Measurements from ENCODE around the gene WT1.

WT1 gene

GRCh38 chr11:32437495-32438345, 2.4 kb upstream of the WT1 start:
- DNase-seq = no peak

- no peak for DNase-seq
Observed at GRCh38 chr11:32436751-32437494, 1.6 kb upstream of the WT1 start.

DNA sequence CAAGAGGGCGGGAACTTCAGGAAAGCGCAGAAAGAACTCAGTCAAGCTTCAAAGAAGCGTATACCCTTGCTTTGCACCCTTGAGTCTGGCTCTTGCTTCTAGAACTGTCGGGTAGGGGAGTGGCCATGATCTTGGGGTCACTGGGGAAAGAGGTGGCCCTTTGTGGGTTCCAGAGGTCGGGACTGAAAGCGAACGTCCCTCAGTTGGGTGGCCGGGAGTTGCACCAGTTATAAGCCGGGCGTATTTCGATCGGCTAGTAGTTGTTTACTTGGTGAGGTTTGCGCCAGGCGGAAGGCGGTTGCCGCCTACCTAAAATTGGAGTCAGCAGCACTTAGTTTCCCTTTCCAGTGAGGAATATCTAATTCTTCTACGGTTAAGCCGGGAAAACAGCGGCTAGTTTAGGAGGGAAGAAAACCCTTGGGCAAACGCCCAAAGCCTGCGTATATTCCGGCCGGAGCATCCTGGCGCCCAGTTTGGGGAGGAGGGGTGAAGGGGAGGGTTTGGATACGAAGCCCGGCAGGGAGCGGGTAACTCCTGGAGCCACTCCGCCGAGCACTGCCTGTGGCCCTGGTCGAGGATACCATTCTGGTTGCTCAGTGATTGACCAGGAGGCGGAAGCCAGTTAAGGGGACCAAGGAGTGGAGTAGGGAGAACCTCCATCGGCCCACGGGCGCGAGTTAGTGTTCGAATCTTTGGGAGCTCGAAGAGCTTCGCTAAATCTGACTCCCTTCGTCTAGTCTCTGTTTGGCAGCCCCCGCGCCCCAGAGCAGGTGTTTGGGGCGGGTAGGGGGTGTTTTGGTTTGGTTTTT, 807 bp upstream of the WT1 start:
- DNase-seq = no peak

- DNase-seq = no peak
Observed at GRCh38 chr11:32435152-32435480, 223 bp downstream of the WT1 start.

DNA sequence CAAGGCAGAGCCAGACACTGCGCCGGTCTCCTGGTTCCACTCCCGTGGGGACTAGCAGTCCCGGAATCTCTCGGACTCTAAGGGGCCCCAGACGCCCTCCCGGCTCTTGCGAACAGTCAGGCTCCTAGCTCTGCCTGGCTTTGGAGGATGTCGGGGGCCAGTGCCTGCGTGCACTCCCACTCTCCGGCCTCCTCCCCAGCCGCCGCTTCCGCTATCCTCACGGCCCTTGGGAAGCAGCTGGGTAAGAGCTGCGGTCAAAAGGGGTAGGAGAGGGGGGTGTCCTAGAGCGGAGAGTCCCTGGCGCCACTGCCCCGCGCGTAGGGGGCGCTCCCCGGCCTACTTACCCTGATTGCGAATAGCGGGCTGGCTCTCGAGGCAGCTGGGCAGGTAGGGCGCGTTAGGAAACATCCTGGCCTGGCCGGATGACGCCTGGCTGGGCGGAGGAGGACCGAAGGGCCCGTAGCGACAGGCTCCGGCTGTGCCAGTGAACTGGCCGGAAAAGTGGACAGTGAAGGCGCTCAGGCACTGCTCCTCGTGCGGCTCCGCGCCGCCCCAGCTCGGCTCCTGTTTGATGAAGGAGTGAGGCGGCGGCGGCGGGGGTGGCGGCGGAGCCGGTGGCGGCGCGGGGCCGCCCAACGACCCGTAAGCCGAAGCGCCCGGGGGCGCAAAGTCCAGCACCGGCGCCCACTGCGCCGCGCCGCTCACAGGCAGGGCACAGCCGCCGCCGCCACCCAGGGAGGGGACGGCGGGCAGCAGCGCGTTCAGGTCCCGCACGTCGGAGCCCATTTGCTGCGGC, 785 bp downstream of the WT1 start:
- no peak for DNase-seq

DNA sequence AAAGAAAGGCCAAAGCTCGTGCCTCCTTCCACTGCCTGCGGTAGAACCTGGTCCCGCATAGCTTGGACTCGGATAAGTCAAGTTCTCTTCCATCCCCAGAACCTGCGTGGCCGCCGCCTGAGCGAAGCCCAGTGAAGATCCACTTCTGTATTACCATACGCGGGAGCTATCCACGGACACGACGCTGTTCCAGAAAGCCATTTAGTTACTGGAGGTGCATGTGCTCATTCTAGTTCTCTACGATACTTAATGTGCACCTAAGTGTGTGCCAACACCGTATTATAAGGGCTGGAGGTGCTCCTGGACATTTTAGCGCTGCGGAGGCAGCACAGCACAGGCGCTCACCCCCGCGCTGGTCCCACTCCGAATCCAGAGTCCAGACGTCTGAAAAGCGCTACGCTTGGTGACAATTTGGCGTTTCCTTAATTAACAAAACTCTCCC, 1.4 kb downstream of the WT1 start:
- no peak for DNase-seq

- no peak for DNase-seq
Observed at GRCh38 chr11:32433101-32433913, 2.0 kb downstream of the WT1 start.

DNA sequence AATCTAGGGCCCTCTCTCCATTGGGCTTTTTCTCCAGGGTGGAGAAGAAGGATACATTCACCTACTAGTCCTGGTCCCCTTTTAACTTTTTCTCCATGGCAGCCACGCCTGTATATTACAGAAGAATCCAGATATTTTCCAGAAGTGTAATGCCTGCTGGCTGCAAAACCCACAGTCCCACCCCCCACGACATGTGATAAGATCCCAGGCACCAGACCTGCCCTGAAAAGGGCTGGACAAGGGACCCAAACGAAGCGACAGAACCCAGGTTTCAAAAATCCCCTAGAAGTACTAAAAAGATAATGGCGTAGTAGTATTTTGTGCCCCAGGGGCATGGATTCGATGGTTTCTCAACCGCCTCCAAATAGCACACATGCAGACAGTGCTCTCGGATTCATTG, 2.8 kb downstream of the WT1 start:
- no peak for DNase-seq

- no peak for DNase-seq
Observed at GRCh38 chr11:32430568-32431381, 4.6 kb downstream of the WT1 start.

GRCh38 chr11:32429477-32429876, 5.9 kb downstream of the WT1 start:
- no peak for DNase-seq

- DNase-seq = no peak
Observed at GRCh38 chr11:32428665-32429303, 6.6 kb downstream of the WT1 start.

DNA sequence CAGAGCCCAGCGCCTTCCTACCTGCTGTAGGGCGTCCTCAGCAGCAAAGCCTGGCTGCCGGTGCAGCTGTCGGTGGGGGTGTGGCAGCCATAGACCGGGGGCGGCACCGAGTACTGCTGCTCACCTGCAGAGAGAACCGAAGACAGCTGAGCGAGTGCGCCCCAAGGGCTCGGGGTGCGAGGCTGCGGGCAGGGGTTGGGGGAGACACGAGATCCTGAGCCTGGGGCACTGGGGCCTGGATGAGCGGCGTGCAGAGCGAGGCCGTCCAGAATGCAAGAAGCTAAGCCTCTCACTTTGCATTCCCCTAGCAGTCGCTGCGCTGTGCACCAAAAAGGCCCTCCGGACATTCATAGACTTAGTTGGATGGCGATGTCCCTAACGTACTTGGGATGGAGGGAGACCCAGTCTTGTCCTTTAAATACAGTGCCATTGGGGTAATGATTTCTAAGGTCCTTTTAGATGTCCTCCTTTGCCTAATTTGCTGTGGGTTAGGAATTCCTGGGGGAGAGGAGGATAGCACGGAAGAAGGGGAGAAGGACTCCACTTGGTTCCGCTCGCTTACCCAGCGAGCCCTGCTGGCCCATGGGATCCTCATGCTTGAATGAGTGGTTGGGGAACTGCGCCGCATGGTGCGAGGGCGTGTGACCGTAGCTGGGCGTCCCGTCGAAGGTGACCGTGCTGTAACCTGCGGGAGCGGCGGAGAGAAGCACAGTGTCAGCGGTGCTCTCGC, 7.2 kb downstream of the WT1 start:
- no peak for DNase-seq

DNA sequence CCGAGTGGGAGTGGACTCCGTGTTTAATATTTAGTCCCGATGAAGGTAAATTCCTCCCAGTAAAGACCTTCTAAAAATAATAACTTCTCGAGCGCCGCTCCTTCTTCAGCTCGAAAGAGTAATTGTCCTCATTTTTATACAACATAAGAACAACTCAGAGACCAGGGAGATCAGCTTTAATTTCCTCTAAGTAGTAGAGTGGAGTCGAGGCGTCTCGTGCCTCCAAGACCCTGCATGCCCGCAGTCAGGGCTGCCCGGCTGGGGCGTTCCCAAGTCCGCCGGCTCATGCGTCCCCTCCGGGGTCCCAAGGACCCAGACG, 7.8 kb downstream of the WT1 start:
- DNase-seq = no peak

GRCh38 chr11:32426819-32427615, 8.3 kb downstream of the WT1 start:
- DNase-seq = no peak

DNA sequence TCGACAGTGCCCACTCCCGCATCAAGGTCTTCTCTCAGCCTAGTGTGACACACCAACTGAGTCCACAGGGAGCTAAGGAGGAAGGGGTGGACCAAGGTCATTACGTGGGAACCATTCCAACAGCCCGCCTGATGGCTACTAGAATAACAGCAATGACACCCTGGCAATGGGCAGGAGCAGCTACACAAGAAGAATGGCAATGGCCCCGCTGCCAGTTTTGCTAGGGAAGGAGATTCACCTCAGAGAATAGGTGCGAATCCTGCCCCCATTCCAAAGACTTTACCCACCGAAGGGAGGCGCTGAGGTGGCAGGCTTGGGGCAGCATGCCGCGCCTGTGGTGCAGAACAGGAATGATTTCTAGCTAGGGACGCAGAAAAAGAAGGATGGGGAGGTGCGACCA, 9.1 kb downstream of the WT1 start:
- no peak for DNase-seq

GRCh38 chr11:32425761-32426160, 9.6 kb downstream of the WT1 start:
- no peak for DNase-seq

DNA sequence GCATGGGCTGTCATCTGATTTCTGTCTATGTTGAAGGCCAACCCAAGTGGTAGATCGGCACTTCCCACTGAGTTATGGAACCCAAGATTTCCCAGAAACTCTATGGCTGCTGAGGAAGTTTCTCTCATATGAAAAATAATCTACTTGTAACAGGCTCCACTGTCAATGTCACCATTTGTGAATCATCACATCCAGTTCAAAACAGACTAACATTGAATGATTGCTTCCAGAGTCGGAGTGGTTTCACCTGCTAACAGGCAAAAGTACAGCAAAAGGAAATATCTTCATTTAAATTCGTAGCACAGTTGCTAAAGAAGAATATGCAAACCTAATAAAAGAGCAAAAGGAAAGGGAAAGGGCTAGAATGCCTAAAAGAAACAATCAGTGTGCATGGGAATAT, 12.8 kb downstream of the WT1 start:
- DNase-seq = no peak

DNA sequence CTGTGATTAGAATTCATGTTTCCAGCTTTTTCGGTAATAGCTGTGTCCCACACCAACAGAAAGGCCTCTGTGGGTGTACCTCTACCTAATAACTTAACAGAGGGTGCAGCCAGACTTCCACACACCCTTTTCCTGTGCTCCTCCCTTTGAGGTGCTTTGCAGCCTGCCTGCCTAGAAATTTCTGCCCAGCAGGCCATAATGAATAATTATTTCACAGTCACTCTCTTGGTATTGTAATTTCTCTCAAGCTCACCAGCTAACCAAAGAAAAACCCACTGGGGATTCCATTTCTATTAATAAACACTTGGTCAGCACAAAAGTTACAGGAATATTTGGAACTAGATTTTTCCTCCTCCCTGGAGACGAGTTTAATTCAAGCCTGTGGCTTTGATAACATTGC, 13.3 kb downstream of the WT1 start:
- DNase-seq = no peak
